ENCODE measurements around the gene ZNF213.
"Not testable (repeated sequence)": the region's sequence is repeated elsewhere in the genome, so short reads cannot be mapped to it uniquely, and the experiment has no call there.

ZNF213 gene

DNA sequence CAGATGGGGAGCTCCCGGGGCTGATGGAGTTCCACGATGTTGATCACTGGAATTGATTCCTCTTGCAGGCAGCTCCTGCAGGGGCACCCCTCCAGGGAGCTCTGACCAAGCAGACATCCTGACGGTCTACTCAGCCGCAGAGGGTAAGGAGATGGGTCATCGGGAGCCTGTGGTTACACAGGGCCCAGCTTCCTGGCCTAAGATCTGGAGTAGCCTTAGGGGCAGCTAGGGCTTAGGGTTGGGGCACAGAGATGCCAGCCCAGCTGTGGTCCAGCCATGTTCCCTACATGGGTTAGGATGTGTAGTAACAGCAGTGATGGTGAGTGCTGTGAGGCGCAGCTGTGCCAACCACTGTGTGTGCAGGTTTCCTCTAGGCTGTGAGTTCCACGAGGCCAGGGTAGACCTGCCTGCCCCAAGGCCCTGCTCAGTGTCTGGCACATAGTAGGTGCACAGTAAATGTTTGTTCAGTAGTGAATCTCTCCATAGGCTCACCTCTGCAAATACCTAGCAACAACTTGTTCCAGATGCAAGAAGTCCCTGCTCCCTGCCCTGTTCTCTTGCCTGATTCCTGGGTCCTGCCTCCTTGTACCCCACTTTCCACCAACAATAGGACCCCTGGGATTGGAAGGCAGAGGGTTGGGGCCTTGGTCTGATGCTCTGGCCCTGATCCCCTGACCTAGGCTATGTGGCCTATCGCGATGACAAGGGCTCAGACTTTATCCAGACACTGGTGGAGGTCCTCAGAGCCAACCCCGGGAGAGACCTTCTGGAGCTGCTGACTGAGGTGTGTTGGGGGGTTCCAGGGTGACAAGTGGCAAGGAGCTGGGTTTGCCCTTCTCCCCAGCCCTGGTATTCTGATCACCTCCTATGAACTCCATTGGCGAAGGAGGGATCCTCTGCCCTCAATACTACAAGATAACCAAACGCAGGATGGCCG is 13.7 kb downstream of the ZNF213 start:
- DNase-seq (ENCODE audit: low read depth in 2 of 2): no peak

DNA sequence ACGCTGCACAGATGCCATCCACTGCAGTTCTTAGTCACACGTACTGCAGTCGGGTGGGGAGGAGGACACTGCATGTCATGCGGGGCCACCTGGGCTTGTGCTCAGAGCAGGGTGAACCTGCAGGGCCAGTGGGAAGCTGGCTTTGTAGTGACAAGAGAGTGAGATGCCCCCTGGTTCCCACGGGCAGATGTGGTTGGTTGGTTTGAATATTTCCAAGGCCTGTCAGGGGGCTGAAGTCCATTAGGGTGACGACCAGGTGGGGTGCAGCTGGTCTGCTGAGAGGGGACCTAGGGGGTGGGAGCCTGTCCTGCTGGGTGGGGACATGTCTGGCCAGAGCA is 14.3 kb downstream of the ZNF213 start:
- DNase-seq (ENCODE audit: low read depth in 2 of 2): no peak

DNA sequence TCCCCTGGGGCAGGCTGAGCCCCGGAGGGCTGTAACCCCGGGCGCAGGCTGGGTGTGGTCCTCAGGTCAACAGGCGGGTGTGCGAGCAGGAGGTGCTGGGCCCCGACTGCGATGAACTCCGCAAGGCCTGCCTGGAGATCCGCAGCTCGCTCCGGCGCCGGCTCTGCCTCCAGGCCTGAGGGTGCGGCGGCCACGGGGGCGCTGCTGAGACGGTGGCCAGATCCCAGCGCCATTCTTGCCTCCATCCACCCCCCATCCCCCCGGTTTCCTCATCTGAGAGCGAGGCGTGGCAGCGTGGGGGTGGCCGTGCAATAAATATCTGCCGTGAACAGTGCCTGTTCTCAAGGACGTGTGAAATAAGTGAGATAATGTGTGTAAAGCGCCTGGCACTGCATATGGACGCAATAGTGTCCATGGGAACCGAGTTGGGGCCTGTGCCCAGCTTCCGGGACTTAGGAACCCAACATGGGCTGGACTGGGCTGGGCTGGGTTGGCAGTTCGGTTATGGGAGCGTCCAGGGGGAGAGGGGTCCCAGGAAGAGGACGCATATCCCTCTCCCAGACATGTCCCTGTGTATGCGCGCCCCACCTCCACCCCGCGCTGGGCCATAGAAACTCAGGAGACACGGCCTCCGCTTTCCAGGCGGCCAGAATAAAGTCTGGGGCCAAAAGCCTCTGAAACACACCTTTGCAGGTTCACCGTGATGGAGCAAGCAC is 15.0 kb downstream of the ZNF213 start:
- DNase-seq (ENCODE audit: low read depth in 2 of 2): no peak

DNA sequence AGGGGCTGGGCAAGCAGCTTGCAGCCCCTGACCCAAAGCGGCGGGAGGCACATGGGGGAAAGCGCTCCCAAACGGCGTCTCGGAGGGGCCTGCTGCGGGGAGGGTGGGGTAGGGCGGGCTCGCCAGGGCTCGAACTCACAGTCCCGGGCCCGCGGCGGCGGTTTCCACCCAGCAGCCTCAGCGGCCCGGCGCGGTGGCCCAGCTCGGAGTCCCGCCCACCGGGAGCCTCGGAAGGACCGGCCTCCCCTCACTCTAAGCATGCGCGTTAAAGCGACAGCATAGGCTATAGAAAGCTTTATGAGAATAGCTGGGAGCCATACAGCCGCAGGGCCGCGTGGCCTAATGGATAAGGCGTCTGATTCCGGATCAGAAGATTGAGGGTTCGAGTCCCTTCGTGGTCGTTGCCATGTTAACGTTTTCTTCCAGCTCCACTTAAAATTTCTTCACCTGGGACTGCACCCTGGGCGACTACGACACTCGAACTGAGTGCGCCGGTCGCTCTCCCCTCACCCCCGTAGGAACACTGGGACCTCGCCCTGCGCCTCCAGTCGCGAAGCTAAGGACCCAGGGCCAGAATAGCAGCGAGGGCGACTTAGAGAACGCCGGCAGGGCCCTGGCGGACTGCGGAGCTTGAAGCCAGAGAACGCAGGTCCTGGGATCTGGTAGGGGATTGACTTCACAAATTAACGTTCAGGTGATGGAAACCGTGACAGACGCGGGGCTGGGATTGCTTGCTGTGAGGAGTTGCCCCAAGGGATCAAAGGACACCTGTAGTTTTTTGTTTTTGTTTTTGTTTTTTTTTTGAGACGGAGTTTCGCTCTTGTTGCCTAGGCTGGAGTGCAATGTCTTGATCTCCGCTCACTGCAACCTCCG is 15.8 kb downstream of the ZNF213 start:
- DNase-seq (ENCODE audit: low read depth in 2 of 2): peak; percentile 94 to 98

DNA sequence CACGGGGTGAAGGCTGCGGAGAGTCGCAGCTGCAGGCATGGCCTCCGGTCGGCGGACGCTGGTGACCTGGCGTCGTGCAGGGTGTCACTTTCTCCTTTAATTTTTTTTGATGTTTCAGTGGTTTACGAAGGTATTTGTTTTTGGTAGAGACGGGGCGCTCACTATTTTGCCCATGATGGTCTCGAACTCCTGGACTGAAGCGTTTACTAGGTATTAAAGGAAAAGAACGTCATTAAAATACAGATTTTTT is 17.1 kb downstream of the ZNF213 start:
- no peak for DNase-seq (ENCODE audit: low read depth in 2 of 2)

DNA sequence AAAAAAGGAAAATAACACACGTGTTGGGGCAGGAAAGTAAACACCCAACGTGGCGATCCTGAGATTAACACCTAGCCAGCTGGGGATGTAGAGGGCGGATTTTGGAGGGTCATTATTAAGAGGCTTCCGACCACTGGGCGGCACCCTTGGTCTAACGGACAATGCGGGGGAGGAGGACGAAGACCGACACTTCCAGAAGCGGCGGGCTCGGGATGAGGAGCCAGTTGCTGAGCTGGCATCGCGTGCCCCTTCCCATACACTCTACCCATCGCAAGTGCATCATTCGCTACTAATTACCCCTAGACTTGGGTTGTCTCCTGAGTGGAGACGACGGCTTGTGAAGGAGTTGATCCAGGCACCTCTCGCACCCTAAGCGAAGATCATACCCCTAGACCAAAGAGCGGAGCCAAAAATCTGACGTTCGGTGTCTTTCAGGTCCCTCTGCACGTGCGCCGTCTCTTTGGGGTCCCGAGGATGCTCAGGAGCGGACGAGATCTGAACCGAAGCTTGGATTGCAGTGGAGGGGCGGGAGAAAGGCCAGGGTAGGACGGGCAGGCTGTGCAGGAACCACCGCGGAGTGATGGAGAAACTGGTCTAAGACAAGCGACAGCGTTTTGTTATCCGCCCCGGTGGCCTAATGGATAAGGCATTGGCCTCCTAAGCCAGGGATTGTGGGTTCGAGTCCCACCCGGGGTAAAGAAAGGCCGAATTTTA is 17.6 kb downstream of the ZNF213 start:
- peak; percentile 63 to 64 for DNase-seq (ENCODE audit: low read depth in 2 of 2)

DNA sequence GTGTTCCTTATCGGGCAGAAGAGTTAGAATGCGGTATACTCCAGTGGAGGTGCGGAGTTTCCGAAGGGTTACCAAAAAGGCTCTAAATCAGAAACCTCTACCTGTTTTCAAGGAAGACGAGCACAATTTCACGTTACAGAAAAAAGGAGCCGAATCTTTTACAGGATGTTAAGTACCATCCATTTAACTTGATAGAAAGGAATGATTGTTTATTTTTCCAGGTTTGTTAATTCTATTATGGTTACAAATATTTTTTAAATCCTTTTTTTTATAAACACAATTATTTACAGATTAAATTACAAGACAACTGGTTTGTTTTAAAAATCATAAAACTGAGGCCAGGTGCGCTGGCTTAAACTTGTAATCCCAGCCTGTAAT is 18.2 kb downstream of the ZNF213 start:
- DNase-seq (ENCODE audit: low read depth in 2 of 2): no peak

DNA sequence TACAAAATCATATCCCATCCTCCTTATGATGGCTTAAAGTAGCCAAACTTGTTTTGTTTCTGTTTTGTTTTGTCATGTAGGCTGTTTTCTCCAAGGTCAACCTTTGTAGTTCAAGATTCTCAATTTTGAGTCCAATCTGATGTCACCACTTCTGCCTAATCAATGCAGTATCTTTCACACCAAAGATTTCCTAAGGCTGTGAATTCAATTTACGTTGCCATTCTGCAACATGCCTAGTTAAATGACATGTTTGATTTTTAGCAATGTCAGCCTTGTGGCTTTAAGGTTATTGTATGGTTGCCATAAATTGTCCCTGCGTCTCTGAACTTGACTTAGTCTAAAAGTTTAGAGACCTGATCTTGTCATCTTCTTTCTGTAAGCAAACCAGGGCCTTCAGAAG is 20.4 kb downstream of the ZNF213 start:
- no peak for DNase-seq (ENCODE audit: low read depth in 2 of 2)

DNA sequence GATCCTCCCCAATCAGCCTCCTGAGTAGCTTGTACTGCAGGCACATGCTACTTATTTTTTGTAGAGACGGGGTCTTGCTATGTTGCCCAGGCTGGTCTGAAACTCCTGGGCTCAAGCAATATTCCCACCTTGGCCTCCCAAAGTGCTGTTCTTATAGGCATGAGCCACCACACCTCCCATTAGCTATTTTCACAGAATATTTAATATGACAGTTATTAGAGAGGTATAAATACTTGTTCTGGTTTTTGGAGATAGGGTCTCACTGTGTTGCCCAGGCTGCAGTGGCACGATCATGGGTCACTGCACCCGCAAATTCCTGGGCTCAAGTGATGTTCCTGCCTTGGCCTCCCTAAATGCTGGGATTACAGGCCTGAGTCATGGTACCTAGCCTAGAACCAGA is 21.1 kb downstream of the ZNF213 start:
- no peak for DNase-seq (ENCODE audit: low read depth in 2 of 2)

DNA sequence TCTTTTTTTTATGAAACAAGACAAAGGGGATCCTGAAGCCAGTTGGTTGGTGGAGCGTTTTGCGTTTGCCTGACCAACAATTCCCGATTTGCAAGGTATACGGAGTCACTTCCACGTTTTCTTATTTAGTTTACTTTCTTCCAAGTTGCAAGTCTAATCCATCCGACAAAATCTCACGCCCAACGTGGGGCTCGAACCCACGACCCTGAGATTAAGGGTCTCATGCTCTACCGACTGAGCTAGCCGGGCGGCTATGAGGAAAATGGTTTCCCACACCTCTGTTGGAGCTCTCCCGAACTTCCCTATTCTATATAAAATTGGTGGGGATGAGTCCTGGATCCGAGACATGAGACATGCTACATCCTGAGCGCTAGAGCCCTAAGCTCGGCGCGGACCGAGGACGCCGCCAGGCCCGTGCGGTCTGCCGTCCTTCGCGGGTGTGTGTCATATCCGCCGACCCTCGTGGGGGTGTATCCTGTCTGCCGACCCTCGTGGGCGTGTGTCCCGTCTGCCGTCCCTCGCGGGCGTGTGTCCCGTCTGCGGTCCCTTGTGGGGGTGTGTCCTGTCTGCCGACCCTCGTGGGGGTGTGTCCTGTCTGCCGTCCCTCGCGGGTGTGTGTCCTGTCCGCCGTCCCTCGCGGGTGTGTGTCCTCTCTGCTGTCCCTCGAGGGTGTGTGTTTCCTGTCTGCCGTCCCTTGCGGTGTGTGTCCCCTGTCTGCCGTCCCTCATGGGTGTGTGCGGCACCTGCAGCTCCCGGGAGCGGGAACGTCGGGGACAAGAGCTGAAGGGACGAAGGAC is 22.6 kb downstream of the ZNF213 start:
- no peak for DNase-seq (ENCODE audit: low read depth in 2 of 2)

DNA sequence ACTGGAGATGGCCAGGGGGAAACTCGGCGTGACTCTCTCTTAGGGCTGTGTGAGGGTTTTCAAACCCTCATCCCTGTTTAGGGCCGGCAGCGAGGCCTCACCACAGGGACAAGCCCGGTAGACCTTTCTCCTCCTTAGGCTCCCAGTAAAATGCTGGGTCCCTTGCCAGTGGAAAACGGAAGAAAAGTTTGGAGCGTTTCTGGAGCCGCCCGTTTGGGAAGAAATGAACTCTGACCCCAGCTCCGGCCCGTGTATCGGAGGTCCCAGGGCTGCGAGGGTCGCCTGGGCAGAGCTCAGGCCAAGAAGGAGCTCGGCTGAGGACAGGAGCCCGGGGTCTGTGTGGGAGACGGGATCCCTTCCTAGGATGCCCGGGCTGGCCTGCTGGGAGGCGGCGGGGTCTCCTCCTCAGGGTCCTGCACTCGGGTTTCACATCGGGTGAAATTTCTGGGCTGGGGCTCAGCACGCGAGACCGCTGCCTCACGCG is 23.2 kb downstream of the ZNF213 start:
- DNase-seq (ENCODE audit: low read depth in 2 of 2): no peak

DNA sequence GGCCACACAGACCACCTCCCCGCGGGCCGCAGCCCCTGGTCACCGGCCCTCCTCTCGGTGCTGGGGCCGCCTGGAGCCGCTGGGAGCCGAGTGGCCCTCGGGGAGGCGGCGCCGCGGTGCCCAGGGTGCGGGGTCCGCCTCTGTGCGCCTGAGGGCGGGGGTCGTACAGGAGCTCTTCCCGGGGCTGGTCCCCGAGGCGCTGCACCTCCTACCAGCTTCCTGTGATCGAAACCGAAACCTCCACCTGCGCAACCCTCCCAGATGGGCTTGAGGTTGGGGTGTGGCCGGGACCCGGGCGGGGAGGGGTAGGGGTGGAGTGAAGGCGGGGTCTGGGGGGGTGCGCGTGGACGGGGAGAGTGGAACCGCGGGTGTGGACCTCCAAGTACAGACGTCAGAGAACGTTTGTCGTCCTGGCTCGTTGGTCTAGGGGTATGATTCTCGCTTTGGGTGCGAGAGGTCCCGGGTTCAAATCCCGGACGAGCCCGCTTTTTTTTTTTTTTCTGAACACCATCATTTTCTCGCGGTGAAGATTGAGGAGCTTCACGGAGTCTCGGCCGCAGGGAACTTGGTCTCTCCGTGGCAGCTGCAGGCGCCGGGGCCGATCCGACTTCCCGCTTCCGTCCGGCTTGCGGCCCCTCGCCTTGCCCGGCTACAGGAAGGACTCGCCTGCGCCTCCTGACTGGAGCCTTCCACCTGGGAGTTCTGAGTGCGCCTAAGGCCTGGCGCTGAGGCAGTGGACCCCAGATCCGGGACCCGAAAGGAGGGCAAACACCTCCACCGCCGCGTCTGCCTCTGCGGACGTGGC is 23.9 kb downstream of the ZNF213 start:
- peak; percentile 90 to 91 for DNase-seq (ENCODE audit: low read depth in 2 of 2)

DNA sequence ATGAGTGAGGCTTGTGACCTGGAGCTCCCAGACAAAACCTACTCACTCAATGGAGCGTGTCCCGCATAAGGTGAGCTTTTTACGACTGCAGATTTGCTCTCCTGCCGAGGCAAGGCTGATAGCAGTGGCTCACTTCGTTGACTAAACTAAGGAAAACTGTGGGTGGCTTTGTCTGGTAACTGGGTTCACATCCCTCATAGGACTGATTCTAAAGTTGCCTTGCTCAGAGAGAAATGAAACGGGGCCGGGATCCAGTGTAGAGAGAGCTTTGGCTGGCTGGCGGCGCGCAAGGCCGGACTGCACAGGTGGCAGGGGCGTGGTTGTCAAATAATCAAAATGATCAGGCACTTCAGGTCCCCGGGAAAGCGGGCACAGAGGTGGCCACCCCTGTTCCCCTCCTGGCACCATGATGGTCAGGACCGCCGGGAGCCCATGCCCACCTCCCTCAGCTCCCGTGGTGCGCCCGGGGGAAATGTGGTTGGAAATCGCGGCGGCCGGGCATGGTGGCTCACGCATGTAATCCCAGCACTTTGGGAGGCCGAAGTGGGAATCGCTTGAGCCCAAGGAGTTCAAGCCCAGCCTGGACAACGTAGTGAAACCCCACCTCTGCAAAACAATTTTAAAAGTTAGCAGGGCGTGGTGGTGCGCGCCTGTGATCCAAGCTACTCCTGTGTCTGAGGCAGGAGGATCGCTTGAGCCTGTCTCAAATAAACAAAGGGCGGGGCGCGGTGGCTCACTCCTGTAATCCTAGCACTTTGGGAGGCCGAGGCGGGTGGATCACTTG is 26.6 kb downstream of the ZNF213 start:
- DNase-seq (ENCODE audit: low read depth in 2 of 2): no peak

DNA sequence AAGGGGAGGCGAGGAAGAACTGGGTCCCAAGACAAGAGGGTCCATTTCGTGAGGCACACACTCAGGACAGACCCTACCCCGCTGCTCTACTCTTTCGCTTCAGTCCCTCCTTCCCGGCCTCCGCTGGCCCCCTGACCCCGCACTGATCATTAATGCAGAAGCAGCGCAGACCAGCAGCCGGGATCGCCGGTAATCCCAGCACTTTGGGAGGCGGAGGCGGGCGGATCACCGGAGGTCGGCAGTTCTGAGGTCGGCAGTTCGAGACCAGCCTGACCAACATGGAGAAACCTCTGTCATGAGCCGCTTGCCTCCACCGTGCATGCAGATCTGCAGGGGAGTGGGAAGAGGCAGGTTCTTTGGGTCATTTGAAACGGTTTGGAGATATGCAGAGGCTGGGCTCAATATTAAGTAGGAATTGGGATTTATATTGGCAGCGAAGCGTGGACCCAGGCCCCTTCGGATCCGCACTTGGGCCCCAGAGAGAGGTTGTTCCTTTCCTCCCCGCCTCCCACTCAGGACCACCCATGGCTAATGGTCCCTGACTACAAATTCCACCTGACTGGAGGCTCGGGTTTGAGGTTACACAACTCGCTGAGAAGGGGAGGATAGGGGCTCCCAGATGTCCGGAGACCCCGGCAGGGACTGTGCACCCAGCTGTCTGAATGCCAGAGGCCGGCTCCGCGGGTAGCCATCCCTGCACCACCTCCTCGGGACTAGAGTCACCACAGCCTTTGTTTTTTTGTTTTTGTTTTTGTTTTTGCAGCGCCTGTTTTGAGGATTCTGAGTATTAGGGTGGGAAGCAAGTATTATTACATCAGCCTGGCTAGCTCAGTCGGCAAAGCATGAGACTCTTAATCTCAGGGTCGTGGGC is 29.5 kb downstream of the ZNF213 start:
- no peak for DNase-seq (ENCODE audit: low read depth in 2 of 2)

DNA sequence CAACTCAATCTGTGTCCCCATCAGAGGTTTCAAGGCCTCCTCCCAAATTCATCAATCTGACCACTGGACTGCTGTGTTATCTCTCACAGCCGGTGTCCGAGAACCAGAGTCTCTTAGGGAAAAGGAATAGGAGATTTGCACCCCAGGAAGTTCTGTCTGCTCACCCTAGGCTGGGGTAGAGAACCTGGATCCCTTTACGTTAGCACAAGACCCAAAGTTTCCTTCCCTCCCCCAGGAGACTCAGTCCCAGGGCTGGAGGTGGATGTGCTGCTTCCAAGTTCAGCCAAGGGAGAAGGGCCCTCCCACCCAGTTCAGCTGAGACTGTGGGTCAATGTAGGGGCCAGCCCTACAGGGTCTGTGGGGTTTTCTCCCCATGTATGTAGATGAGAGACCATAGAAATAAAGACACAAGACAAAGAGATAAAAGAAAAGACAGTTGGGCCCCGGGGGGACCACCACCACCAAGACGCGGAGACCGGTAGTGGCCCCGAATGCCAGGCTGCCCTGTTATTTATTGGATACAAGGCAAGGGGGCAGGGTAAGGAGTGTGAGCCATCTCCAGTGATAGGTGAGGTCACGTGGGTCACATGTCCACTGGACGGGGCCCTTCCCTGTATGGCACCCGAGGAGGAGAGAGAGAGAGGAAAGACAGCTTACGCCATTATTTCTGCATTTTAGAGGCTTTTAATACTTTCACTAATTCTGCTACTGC is 30.4 kb downstream of the ZNF213 start:
- DNase-seq (ENCODE audit: low read depth in 2 of 2): no peak

DNA sequence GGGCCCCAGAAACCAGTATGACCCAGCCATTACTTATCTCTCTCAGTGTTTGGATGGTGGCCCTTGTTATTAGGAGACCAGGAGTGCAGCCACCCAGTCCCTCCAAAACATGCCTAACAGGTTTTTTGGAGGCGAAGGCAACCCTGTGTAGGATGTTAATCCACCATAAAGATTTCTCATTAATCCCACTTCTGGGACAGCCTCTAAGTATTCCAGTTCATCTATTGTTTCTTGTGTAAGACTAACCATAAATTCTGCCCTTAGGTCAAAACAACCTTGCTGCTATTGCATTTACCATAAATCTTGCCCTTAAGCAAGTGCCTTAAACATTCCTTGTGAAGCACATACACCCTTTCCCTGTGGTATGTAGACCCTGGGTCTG is 31.7 kb downstream of the ZNF213 start:
- DNase-seq (ENCODE audit: low read depth in 2 of 2): no peak

DNA sequence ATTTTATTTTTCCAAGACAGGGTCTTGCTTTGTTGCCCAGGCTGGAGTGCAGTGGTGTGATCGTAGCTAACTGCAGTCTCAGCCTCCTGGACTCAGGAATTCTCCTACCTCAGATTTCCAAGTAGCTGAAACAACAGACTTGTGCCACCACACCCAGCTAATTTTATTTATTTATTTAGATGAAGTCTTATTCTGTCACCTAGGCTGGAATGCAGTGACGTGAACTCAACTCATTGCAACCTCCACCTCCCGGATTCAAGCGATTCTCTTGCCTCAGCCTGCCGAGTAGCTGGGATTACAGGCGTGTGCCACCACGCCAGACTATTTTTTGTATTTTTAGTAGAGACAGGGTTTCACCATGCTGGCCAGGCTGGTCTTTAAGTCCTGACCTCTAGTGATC is 33.9 kb downstream of the ZNF213 start:
- not testable (repeated sequence) for DNase-seq (ENCODE audit: low read depth in 2 of 2)
